ENCODE measurements around the gene NANOGP8. TPM values are rescaled to one million over a fixed set of nuclear protein-coding genes. Genes with fewer than 3 reads are reported as not detected.

The NANOGP8 gene
- total RNA-seq, 1 donor from 2014 or later, result 1.2 TPM

GRCh38 chr15:35115155-35115725 is 30.1 kb upstream of the NANOGP8 start:
- no peaks in the 10 kb centered on the region for H3K9me3 Mint-ChIP-seq
- no peak overlapping the region for H3K4me3 Mint-ChIP-seq
- no peak for DNase-seq (ENCODE audit: low spot score in 2 of 2, unreplicated experiment in 2 of 2)
- H3K27ac Mint-ChIP-seq, result peak overlapping the region; percentile 67
- peaks cover 3% of the 10 kb centered on the region for H3K36me3 Mint-ChIP-seq
- TF ChIP-seq, protein P1, sequence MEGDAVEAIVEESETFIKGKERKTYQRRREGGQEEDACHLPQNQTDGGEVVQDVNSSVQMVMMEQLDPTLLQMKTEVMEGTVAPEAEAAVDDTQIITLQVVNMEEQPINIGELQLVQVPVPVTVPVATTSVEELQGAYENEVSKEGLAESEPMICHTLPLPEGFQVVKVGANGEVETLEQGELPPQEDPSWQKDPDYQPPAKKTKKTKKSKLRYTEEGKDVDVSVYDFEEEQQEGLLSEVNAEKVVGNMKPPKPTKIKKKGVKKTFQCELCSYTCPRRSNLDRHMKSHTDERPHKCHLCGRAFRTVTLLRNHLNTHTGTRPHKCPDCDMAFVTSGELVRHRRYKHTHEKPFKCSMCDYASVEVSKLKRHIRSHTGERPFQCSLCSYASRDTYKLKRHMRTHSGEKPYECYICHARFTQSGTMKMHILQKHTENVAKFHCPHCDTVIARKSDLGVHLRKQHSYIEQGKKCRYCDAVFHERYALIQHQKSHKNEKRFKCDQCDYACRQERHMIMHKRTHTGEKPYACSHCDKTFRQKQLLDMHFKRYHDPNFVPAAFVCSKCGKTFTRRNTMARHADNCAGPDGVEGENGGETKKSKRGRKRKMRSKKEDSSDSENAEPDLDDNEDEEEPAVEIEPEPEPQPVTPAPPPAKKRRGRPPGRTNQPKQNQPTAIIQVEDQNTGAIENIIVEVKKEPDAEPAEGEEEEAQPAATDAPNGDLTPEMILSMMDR (IDR thresholded peaks at IDR 0.05; ENCODE audit: unreplicated experiment), result no peak
- peaks cover 55% of the 10 kb centered on the region for H3K4me1 Mint-ChIP-seq
- H3K27me3 Mint-ChIP-seq (ENCODE audit: low read depth), result no peaks in the 10 kb centered on the region

GRCh38 chr15:35112346-35112745 is 27.3 kb upstream of the NANOGP8 start:
- Mint-ChIP-seq H3K27me3 (ENCODE audit: low read depth) (no peaks in the 10 kb centered on the region), H3K4me3 (no peak overlapping the region), H3K27ac (no peak overlapping the region), H3K36me3 (no peaks in the 10 kb centered on the region), H3K9me3 (no peaks in the 10 kb centered on the region), H3K4me1 (peaks cover 40% of the 10 kb centered on the region)
- no peak for DNase-seq (ENCODE audit: low spot score in 2 of 2, unreplicated experiment in 2 of 2)
- TF ChIP-seq, protein P1 (IDR thresholded peaks at IDR 0.05; ENCODE audit: unreplicated experiment), result no peak

GRCh38 chr15:35111861-35112260 is 26.8 kb upstream of the NANOGP8 start:
- no peaks in the 10 kb centered on the region for H3K27me3 Mint-ChIP-seq (ENCODE audit: low read depth)
- H3K27ac Mint-ChIP-seq, result no peak overlapping the region
- TF ChIP-seq, protein P1 (IDR thresholded peaks at IDR 0.05; ENCODE audit: unreplicated experiment), result no peak
- H3K36me3 Mint-ChIP-seq, result no peaks in the 10 kb centered on the region
- DNase-seq (ENCODE audit: low spot score in 2 of 2, unreplicated experiment in 2 of 2), result no peak
- H3K4me1 Mint-ChIP-seq, result peaks cover 36% of the 10 kb centered on the region
- peaks cover under 1% of the 10 kb centered on the region for H3K9me3 Mint-ChIP-seq
- no peak overlapping the region for H3K4me3 Mint-ChIP-seq

DNA sequence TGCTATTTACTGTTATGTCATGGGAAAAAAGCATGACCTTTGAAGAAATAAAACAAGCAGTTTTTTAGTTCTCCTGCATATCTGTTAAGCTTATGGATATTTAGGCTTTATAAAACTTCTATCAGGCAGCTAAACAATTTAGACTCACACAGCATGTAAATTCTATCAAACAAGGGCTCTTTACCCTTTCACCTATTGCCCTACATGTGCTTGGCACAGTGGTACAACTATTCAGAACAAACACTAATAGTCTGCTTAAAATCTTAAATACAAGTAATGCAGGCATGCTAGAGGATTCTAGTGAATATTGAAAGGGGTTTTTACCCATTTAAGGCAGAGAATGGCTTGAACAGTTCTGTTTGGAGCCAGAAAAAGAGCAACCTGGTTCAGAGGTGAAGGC is 23.4 kb upstream of the NANOGP8 start:
- DNase-seq (ENCODE audit: low spot score in 2 of 2, unreplicated experiment in 2 of 2), result no peak
- H3K9me3 Mint-ChIP-seq, result peaks cover 4% of the 10 kb centered on the region
- peaks cover 31% of the 10 kb centered on the region for H3K4me1 Mint-ChIP-seq
- H3K27ac Mint-ChIP-seq, result peak overlapping the region; percentile 21
- peaks cover 5% of the 10 kb centered on the region for H3K36me3 Mint-ChIP-seq
- TF ChIP-seq, protein P1 (IDR thresholded peaks at IDR 0.05; ENCODE audit: unreplicated experiment), result no peak
- no peak overlapping the region for H3K4me3 Mint-ChIP-seq
- H3K27me3 Mint-ChIP-seq (ENCODE audit: low read depth), result no peaks in the 10 kb centered on the region

DNA sequence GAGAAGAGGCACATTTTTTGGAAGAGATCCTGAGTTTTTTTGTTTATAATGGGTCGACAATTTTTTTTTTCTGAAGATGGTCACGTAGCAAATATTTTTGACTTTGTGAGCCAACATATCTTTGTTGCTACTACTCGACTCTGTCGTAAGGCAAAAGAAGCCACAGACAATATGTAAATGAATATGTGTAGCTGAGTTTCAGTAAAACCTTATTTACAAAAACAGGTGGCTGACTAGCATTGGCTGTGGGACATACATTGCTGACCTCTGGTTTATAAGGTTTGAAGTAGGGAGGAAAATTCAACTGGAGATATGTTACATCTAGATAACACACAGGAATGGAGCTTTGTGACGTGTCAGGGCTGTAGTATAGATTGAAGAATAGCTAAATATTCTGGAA is 22.5 kb upstream of the NANOGP8 start:
- peaks cover 40% of the 10 kb centered on the region for H3K4me1 Mint-ChIP-seq
- peaks cover 5% of the 10 kb centered on the region for H3K36me3 Mint-ChIP-seq
- no peak for DNase-seq (ENCODE audit: low spot score in 2 of 2, unreplicated experiment in 2 of 2)
- peaks cover 4% of the 10 kb centered on the region for H3K9me3 Mint-ChIP-seq
- TF ChIP-seq, protein P1 (IDR thresholded peaks at IDR 0.05; ENCODE audit: unreplicated experiment), result no peak
- no peak overlapping the region for H3K4me3 Mint-ChIP-seq
- H3K27me3 Mint-ChIP-seq (ENCODE audit: low read depth), result no peaks in the 10 kb centered on the region
- H3K27ac Mint-ChIP-seq, result no peak overlapping the region

DNA sequence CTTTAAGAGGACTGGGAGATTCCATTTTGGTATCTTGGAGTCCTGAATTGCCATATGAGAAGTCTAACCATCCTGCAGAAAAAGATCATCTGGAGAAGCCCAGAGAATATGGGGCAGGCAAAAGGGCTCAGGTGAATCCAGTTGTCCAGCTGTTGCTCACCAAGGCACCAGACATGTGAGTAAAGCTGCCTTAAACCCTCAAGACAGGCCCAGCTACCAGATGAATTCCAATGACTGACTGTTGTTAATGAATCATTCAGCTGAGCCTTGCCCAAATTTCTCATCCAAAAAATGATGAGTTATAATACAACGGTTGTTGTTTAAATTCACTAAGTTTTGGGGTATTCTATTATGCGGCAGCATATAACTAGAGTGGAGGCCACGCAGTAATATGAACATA is 22.0 kb upstream of the NANOGP8 start:
- Mint-ChIP-seq H3K4me3 (no peak overlapping the region), H3K9me3 (peaks cover 4% of the 10 kb centered on the region), H3K27ac (no peak overlapping the region), H3K4me1 (peaks cover 38% of the 10 kb centered on the region), H3K27me3 (ENCODE audit: low read depth) (no peaks in the 10 kb centered on the region), H3K36me3 (peaks cover 5% of the 10 kb centered on the region)
- TF ChIP-seq, protein P1 (IDR thresholded peaks at IDR 0.05; ENCODE audit: unreplicated experiment), result no peak
- no peak for DNase-seq (ENCODE audit: low spot score in 2 of 2, unreplicated experiment in 2 of 2)

Data from mesothelial cell of epicardium (in vitro differentiated cells).